HG02678 (cell line): Measurements from ENCODE around the gene SH3RF3.

Experiments
- ATAC-seq: cut with Tn5 transposase; IDR thresholded peaks from one replicate; pipeline ENCODE4 v1.9.1; 2021; ENCODE audit warnings: mild to moderate bottlenecking, moderate library complexity; ENCODE audit not compliant: unreplicated experiment

The SH3RF3 gene

GRCh38 chr2:109405873-109406272 is 276.9 kb downstream of the SH3RF3 start:
- ATAC-seq = no peak

DNA sequence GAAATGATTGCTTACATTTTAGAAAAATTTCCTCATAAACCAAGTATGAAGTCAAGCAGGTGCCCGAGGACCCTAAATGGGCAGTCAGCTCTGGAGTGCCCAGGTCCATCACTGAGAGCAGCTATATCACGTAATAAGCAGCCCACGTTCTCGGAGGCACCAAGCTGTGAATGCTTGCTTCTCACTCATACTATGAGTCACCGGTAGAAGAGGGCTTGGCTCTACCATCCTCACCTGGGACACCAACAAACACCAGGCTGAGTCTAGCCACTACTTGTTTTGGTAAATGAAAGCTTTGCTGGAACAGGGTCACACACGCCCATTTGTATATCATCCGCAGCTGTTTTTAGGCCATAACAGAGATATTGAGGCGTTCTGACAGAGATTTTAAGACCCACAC is 277.3 kb downstream of the SH3RF3 start:
- no peak for ATAC-seq

- ATAC-seq = no peak
Observed at GRCh38 chr2:109407276-109408042, 278.5 kb downstream of the SH3RF3 start.

- no peak for ATAC-seq
Observed at GRCh38 chr2:109408043-109408335, 279.0 kb downstream of the SH3RF3 start.

GRCh38 chr2:109409321-109410038 is 280.5 kb downstream of the SH3RF3 start:
- ATAC-seq = no peak

- no peak for ATAC-seq
Observed at GRCh38 chr2:109410039-109410815, 281.2 kb downstream of the SH3RF3 start.

DNA sequence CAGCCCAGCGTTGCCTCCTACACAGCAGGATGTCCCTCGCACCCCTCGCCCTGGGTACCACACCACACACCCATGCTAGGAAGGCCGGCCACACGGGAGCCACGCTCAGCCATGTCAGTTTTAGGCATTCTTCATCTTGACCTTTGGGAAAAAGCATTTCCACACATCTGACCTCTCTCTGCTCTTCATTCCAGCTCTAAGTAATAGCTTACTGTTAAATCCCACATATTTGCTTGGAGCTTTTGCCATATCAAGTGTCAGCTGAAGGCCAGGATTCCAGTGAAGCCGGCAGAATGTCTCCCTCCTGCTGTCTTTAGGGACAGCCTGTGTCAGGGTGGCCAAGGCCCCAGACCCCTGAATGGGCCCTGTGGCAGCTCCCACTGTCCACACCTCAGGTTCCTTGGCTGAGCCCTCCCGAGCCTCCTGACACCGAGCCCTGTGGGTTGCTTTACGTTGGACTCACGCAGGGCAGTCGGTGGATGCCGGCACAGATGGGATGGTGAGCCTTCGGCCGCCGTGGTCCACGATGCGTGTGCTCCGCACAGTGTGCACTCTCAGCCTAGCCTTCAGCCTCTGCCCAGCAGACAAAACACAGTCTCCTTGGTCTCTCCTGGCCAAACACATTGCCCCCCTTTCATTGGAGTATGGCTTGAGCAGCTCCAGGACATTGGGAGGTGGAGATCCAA is 282.8 kb downstream of the SH3RF3 start:
- no peak for ATAC-seq

DNA sequence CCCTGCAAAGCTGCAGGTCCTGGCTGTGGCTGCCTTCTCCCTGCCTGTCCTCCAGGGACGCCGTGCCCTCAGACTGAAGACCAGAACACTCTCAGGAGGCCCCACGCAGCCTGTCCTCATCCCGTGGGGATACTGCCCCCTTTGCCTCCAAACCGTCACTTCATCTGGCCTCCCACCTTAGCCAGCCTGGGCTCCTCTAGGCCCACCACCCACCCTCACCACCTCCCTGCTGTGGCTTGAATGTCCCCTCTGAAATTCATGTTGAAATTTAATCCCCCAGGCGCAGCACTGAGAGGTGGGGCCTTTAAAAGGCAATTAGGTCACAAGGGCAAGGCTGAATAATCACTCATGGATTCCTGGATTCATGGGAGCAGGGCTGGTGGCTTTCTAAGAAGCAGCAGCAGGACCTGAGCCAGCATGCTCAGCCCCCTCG is 286.6 kb downstream of the SH3RF3 start:
- ATAC-seq = no peak

- no peak for ATAC-seq
Observed at GRCh38 chr2:109417701-109418335, 288.8 kb downstream of the SH3RF3 start.

DNA sequence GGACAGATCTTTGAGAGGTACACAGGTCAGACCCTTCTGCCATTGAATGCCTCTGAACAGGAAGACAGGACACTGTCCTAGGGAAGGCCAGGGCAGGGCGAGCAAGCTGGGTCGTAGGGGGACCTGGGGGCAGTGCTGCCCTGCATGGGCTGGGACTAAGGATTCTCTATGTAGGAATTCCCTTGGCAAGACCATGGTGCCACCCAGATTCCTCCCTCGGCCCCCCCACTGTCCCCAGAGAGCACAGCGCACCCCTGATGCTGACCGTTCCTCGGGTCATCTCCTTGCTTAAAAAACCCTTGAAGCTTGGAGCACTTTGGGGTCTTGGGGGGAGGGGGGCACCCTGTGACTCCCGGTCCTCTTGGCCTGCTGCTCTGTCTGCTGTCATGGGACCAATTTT is 289.7 kb downstream of the SH3RF3 start:
- ATAC-seq = no peak

GRCh38 chr2:109419171-109419756 is 290.3 kb downstream of the SH3RF3 start:
- no peak for ATAC-seq

GRCh38 chr2:109419960-109420370 is 291.0 kb downstream of the SH3RF3 start:
- ATAC-seq = no peak

- ATAC-seq = no peak
Observed at GRCh38 chr2:109421101-109421500, 292.1 kb downstream of the SH3RF3 start.

GRCh38 chr2:109421642-109422041 is 292.6 kb downstream of the SH3RF3 start:
- ATAC-seq = no peak

DNA sequence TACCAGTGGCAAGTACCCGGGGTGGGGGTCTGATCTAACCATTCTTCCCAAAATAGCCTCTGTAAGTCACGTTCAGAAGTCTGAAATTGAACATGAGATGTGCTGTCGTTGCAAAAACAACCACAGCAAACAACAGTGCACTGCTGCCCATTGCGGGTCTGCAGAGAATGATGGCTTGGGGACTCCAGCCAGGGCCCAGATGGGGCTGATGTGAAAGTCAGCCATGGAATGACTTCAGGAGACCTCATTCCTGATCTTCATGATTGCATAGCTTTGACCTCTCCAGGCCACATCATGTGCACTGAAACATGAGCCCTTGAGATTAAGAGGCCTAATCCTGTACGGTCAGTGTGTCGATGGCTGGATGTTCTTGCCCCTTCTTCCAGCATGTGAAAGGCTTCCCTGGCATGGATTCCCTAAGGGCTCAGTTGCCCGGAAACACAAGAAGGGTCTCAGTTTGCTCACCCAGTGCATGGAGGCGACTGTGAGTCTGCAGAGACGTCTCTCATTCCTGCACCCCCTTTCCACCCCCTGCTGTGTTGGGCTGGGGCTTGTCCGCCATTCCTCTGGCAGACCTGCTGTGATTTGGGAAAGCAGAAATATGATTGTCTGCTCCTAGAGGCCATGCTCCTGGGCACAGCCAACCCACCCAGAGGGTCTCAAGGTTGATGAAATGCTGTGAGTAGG is 293.2 kb downstream of the SH3RF3 start:
- ATAC-seq = no peak

DNA sequence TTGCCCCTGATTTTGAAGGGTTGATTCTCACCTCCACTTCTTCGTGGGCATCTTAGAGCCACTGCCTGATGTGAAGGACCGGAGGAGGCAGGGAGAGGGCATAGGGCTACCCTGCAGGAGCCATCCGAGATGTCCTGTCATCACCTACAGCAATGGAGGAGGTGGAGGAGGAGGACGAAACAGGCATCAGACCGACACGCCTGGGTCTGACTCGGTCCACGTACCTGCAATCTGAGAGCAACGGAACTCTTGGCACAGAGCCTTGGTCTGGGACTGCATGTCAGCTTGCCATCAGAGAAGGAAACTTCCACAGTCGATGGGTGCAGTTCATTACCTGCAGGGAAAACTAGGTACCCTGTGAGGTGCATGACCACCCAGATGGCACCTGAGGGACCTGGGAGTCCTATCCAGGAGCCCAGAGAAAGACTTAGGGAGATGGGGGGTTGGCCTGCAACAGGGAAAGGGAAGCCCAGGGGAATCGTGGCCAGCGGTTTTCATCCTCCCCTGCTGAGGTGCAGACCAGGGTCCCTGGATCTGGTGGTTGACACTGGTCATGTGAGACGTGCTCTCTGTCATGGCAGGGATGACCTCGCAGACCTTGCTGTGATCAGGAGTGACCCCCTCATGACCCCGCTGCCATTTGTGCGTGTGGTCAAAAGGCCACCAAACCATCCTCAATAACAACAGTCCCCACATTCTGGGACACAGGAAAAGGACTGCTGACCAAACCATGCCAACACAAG is 293.9 kb downstream of the SH3RF3 start:
- ATAC-seq = no peak

DNA sequence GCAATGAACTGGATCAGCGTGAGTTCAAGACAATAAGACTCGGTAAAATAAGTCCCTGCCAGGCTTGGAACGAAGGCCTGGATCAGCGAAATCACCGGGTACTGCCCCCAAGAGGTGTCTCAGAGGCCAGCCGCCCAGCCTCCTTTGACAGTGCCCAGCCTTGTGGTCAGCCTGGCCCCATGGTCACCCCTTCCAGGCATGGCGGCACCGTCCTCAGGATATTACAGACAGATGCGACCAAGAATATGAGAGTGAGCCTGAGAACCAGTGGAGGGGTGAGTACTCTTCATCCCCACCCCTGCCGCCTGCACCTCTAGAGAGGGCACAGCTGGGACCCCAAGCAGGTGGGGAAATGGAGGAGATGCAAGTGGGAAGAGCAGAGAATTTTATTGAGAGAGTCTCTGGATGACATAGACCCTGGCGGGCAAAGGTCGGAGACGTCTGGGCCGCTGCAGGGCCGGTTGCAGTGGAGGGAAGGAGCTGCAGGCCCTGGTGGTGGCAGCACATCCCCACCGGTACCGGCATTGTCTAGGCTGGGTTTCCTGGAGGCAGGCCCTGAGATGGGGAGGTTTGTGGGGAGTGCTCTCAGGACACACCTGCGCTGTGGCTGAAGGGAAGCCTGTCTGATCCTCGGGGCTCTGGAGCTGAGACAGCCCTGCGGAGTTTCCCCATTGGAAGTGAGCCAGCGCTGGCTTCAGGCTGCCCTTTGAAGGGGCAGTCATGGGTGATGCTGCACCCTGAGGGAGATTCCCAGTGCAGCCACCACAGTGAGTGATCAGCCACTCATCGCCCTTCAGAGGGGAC is 294.8 kb downstream of the SH3RF3 start:
- no peak for ATAC-seq

- ATAC-seq = no peak
Observed at GRCh38 chr2:109425411-109425810, 296.4 kb downstream of the SH3RF3 start.
